Measurements from ENCODE around the gene SLC8A1. TPM values are rescaled to one million over a fixed set of nuclear protein-coding genes. Genes with fewer than 3 reads are reported as not detected.

SLC8A1 gene
- total RNA-seq, 1 donor, result 82.9 TPM

DNA sequence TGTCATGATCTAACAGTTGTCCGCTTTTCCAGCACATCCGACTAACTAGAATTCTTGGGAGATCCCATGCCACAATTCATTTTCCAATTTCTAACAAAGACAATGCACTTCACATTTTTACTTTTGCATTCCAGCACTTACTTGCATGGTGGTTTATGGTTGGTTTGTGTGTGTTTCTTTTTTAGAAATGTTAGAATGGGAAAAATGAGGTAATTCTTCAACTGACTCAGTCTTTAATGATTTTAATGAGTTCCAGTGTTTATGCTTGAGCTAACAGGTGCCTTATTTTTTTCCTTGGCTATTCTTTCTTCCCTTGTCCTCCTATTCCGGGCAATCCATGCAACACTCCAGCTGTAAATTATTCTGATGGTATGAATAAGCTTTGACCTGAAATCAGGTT is 46.4 kb downstream of the SLC8A1 start:
- Histone ChIP-seq H3K36me3 (ENCODE audit: insufficient read depth, low read length) (no peaks in the 10 kb centered on the region), H2AFZ (ENCODE audit: low read length) (no peak overlapping the region), H3K27ac (ENCODE audit: low read depth, low read length) (no peak overlapping the region), H3K4me1 (ENCODE audit: insufficient read depth, low read length) (peaks cover 47% of the 10 kb centered on the region), H3K27me3 (ENCODE audit: insufficient read depth, low read length) (no peaks in the 10 kb centered on the region), H3K4me3 (ENCODE audit: insufficient read depth, low read length) (no peak overlapping the region), H3K4me2 (ENCODE audit: insufficient read depth, low read length) (no peak overlapping the region), H4K20me1 (ENCODE audit: insufficient read depth, low read length) (no peaks in the 10 kb centered on the region), H3K79me2 (ENCODE audit: insufficient read depth, low read length) (peaks cover 17% of the 10 kb centered on the region), H3K9me3 (ENCODE audit: low read depth, low read length) (no peaks in the 10 kb centered on the region)
- no peak for DNase-seq (ENCODE audit: insufficient read length, low spot score, missing footprints)
- TF ChIP-seq, protein P1, sequence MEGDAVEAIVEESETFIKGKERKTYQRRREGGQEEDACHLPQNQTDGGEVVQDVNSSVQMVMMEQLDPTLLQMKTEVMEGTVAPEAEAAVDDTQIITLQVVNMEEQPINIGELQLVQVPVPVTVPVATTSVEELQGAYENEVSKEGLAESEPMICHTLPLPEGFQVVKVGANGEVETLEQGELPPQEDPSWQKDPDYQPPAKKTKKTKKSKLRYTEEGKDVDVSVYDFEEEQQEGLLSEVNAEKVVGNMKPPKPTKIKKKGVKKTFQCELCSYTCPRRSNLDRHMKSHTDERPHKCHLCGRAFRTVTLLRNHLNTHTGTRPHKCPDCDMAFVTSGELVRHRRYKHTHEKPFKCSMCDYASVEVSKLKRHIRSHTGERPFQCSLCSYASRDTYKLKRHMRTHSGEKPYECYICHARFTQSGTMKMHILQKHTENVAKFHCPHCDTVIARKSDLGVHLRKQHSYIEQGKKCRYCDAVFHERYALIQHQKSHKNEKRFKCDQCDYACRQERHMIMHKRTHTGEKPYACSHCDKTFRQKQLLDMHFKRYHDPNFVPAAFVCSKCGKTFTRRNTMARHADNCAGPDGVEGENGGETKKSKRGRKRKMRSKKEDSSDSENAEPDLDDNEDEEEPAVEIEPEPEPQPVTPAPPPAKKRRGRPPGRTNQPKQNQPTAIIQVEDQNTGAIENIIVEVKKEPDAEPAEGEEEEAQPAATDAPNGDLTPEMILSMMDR (IDR thresholded peaks at IDR 0.05; ENCODE audit: extremely low read depth, low read depth, low read length), result no peak

DNA sequence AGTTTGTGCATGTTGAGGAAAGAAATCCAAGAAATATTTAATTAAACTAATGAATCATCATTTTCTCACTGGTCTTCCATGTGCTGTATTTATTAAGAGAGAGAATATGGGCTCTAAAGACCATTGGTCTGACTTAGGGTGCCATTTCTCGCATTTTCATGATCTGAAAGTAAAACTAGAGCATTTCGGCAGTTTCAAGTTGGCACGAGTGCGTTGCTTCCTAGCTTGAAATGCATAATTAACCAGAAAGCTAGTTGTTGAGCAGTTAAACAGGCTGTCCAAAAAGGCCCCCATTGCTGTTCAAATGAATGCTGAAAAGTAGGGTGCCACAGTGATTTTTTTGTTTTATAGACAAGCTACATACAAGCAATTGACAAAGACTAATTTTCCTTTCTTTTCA is 47.4 kb downstream of the SLC8A1 start:
- Histone ChIP-seq H3K4me2 (ENCODE audit: insufficient read depth, low read length) (no peak overlapping the region), H3K36me3 (ENCODE audit: insufficient read depth, low read length) (no peaks in the 10 kb centered on the region), H3K4me1 (ENCODE audit: insufficient read depth, low read length) (peaks cover 50% of the 10 kb centered on the region), H2AFZ (ENCODE audit: low read length) (no peak overlapping the region), H3K79me2 (ENCODE audit: insufficient read depth, low read length) (peaks cover 22% of the 10 kb centered on the region), H3K27me3 (ENCODE audit: insufficient read depth, low read length) (no peaks in the 10 kb centered on the region), H3K27ac (ENCODE audit: low read depth, low read length) (no peak overlapping the region), H3K9me3 (ENCODE audit: low read depth, low read length) (no peaks in the 10 kb centered on the region), H4K20me1 (ENCODE audit: insufficient read depth, low read length) (no peaks in the 10 kb centered on the region), H3K4me3 (ENCODE audit: insufficient read depth, low read length) (no peak overlapping the region)
- TF ChIP-seq, protein P1 (IDR thresholded peaks at IDR 0.05; ENCODE audit: extremely low read depth, low read depth, low read length), result no peak
- DNase-seq (ENCODE audit: insufficient read length, low spot score, missing footprints), result no peak

DNA sequence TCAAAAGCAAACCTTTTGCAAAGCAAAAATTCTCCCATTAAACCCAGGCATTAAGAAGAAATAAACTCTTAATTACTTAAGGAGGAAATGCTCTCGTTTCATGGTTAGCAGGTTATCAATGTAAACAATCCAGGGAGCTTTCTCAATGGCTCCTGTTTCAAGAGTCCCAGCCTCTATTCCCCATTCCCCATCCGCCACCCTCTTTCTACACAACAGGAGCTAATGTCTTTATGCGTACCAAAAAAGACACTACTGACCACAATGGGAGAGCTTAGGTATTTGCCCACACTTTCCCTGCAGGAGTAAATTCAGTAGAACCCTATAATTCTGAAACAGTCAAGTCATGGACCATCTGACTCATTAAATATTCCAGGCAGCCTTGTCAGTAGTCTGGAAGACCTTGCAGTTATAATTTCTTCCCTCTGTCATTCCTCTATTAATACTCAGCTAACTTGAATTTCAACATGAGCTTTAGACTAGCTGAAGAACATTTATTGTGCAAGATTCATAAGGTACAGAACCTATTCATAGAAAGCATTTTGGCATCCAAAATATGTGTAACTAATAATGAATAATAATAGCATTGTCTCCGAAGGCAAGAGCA is 48.6 kb downstream of the SLC8A1 start:
- peak overlapping the region; percentile 55 for H3K4me2 ChIP-seq (ENCODE audit: insufficient read depth, low read length)

DNA sequence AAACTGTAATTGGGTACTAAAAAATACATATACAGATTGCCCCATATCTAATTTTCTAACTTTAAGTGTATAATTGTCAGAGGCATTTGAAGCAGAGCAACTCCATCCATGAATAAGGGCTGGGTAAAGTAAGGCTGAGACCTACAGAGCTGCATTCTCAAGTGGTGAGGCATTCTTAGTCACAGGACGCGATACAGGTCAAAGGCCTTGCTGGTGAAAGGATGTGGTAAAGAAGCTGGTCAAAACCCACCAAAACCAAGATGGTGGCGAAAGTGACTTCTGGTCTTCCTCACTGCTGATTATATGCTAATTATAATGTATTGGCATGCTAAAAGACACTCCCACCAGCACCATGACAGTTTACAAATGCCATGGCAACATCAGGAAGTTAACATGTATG is 50.0 kb downstream of the SLC8A1 start:
- H3K4me2 ChIP-seq (ENCODE audit: insufficient read depth, low read length), result peak overlapping the region; percentile 17
- TF ChIP-seq, protein P1 (IDR thresholded peaks at IDR 0.05; ENCODE audit: extremely low read depth, low read depth, low read length), result no peak
- no peak for DNase-seq (ENCODE audit: insufficient read length, low spot score, missing footprints)
- H3K9me3 ChIP-seq (ENCODE audit: low read depth, low read length), result no peaks in the 10 kb centered on the region
- H2AFZ ChIP-seq (ENCODE audit: low read length), result peak overlapping the region; percentile 33
- H3K36me3 ChIP-seq (ENCODE audit: insufficient read depth, low read length), result no peaks in the 10 kb centered on the region
- no peaks in the 10 kb centered on the region for H3K27me3 ChIP-seq (ENCODE audit: insufficient read depth, low read length)
- H3K79me2 ChIP-seq (ENCODE audit: insufficient read depth, low read length), result peaks cover 25% of the 10 kb centered on the region
- no peak overlapping the region for H3K4me3 ChIP-seq (ENCODE audit: insufficient read depth, low read length)
- peaks cover 45% of the 10 kb centered on the region for H3K4me1 ChIP-seq (ENCODE audit: insufficient read depth, low read length)
- H4K20me1 ChIP-seq (ENCODE audit: insufficient read depth, low read length), result no peaks in the 10 kb centered on the region
- H3K27ac ChIP-seq (ENCODE audit: low read depth, low read length), result peak overlapping the region; percentile 85

More for the DNA sequence above, 48.6 kb downstream of the SLC8A1 start:
- peak; percentile 69 for DNase-seq (ENCODE audit: insufficient read length, low spot score, missing footprints)
- Histone ChIP-seq H3K27me3 (ENCODE audit: insufficient read depth, low read length) (no peaks in the 10 kb centered on the region), H3K36me3 (ENCODE audit: insufficient read depth, low read length) (no peaks in the 10 kb centered on the region), H3K27ac (ENCODE audit: low read depth, low read length) (peak overlapping the region; percentile 85), H3K4me3 (ENCODE audit: insufficient read depth, low read length) (no peak overlapping the region), H4K20me1 (ENCODE audit: insufficient read depth, low read length) (no peaks in the 10 kb centered on the region), H3K79me2 (ENCODE audit: insufficient read depth, low read length) (peaks cover 20% of the 10 kb centered on the region), H3K4me1 (ENCODE audit: insufficient read depth, low read length) (peaks cover 48% of the 10 kb centered on the region), H3K9me3 (ENCODE audit: low read depth, low read length) (no peaks in the 10 kb centered on the region), H2AFZ (ENCODE audit: low read length) (no peak overlapping the region)
- TF ChIP-seq, protein P1 (IDR thresholded peaks at IDR 0.05; ENCODE audit: extremely low read depth, low read depth, low read length), result no peak

Measured in osteoblast (primary cell).